ENCODE measurements around the gene PCSK5.

DNA sequence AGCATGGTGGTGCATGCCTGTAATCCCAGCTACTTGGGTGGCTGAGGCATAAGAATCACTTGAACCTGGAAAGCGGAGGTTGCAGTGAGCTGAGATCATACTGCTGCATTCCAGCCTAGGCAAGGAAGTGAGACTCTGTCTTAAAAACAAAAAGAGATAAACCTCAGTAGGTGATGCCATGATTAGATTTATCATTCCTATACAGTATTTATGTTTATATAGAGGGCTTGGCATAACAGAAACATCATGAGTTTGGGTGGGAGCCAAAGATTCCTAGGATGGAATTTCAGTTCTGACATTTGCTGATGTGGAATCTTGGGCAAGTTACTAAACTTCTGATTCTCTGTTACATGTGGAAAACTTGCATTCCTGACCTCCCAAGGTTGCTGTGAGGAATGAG is 481.4 kb downstream of the PCSK5 start:
- TF ChIP-seq CTCF (conservative IDR thresholded peaks at IDR 0.05; ENCODE audit: low read depth, low read length) (no peak), EZH2 (IDR thresholded peaks at IDR 0.05; ENCODE audit: borderline replicate concordance, low read depth, low read length, poor library complexity, severe bottlenecking) (no peak)

All from A673 (cell line).